ENCODE data around the gene LEFTY2. TPM values are rescaled to one million over a fixed set of nuclear protein-coding genes. Genes with fewer than 3 reads are reported as not detected.
A peak's percentile ranks its signal among the peaks of the same experiment; 100 is the strongest.
"Not testable (repeated sequence)": the region's sequence is repeated elsewhere in the genome, so short reads cannot be mapped to it uniquely, and the experiment has no call there.

LEFTY2 gene
- total and polyA plus RNA-seq, 5 donors from 2014 or later, result not detected

GRCh38 chr1:225887554-225888288, 53.3 kb downstream of the LEFTY2 start:
- peaks cover 0 to 39% (median 6%) of the 10 kb centered on the region in 4 donors for H3K4me1 Mint-ChIP-seq
- ATAC-seq (ENCODE audit: low read depth in 2 of 2); H3K4me3 ChIP-seq (ENCODE audit: low read depth, low read length); H3K36me3 ChIP-seq (ENCODE audit: control insufficient read depth, insufficient read depth, low read length); H3K9me3 Mint-ChIP-seq; H3K27me3 ChIP-seq (ENCODE audit: control insufficient read depth, insufficient read depth, low read length); DNase-seq; H3K27me3 Mint-ChIP-seq; H3K27ac ChIP-seq (ENCODE audit: insufficient read depth, low read length, poor library complexity, severe bottlenecking); H3K9me3 ChIP-seq (ENCODE audit: control insufficient read depth in 2 of 2, low read length in 2 of 2); H3K36me3 Mint-ChIP-seq: not testable (repeated sequence)
- H3K27ac Mint-ChIP-seq, result peak overlapping the region in 2 of 3 donors; percentile 36 to 65
- H3K4me3 Mint-ChIP-seq, result peak overlapping the region in 2 of 4 donors; percentile 38 to 74
- peaks cover 13% of the 10 kb centered on the region for H3K4me1 ChIP-seq (ENCODE audit: control insufficient read depth, insufficient read depth, low read length, poor library complexity, severe bottlenecking)

GRCh38 chr1:225887030-225887314, 54.0 kb downstream of the LEFTY2 start:
- DNase-seq (no peak), ATAC-seq (ENCODE audit: low read depth in 2 of 2) (no peak)
- Histone ChIP-seq H3K27me3 (ENCODE audit: control insufficient read depth, insufficient read depth, low read length) (no peaks in the 10 kb centered on the region), H3K9me3 (ENCODE audit: control insufficient read depth in 2 of 2, low read length in 2 of 2) (no peaks in the 10 kb centered on the region), H3K36me3 (ENCODE audit: control insufficient read depth, insufficient read depth, low read length) (no peaks in the 10 kb centered on the region), H3K4me3 (ENCODE audit: low read depth, low read length) (no peak overlapping the region), H3K4me1 (ENCODE audit: control insufficient read depth, insufficient read depth, low read length, poor library complexity, severe bottlenecking) (peaks cover 13% of the 10 kb centered on the region), H3K27ac (ENCODE audit: insufficient read depth, low read length, poor library complexity, severe bottlenecking) (no peak overlapping the region)
- H3K4me3 Mint-ChIP-seq, result peak overlapping the region in 2 of 4 donors; percentile 74 to 81
- H3K9me3 Mint-ChIP-seq, result peaks cover 0 to 2% (median 0%) of the 10 kb centered on the region in 7 donors
- no peaks in the 10 kb centered on the region for H3K27me3 Mint-ChIP-seq
- H3K36me3 Mint-ChIP-seq, result no peaks in the 10 kb centered on the region
- H3K27ac Mint-ChIP-seq, result no peak overlapping the region
- H3K4me1 Mint-ChIP-seq, result peaks cover 0 to 39% (median 6%) of the 10 kb centered on the region in 4 donors

Other genes with a start within 250 kb of the LEFTY2 start
- 76.7 TPM for gene SRP9, start 163.4 kb downstream of the LEFTY2 start, total RNA-seq
- 100 to 1,000 TPM; 292 to 367 (median 345) TPM for gene SRP9, start 163.4 kb downstream of the LEFTY2 start, polyA plus RNA-seq
- gene EPHX1, start 131.1 kb downstream of the LEFTY2 start, total RNA-seq, result 0.62 TPM
- under 1 TPM in 3 of 4 donors, not detected in 1; 0.11 to 0.52 (median 0.38) TPM for gene EPHX1, start 131.1 kb downstream of the LEFTY2 start, polyA plus RNA-seq
- gene TMEM63A, start 58.8 kb downstream of the LEFTY2 start, total RNA-seq, result 454 TPM
- gene TMEM63A, start 58.8 kb downstream of the LEFTY2 start, polyA plus RNA-seq, result 10 to 100 TPM; 66.9 to 72.2 (median 69.3) TPM
- 0.39 TPM for gene LEFTY1, start 52.1 kb downstream of the LEFTY2 start, total RNA-seq
- gene LEFTY1, start 52.1 kb downstream of the LEFTY2 start, polyA plus RNA-seq, result under 1 TPM in 2 of 4 donors, not detected in 2; 0.13 to 0.17 TPM
- 51.6 TPM for gene PYCR2, start 17.0 kb downstream of the LEFTY2 start, total RNA-seq
- gene PYCR2, start 17.0 kb downstream of the LEFTY2 start, polyA plus RNA-seq, result 10 to 100 TPM; 56.7 to 74.6 (median 67.7) TPM
- gene SDE2, start 58.1 kb upstream of the LEFTY2 start, total RNA-seq, result 38.1 TPM
- gene SDE2, start 58.1 kb upstream of the LEFTY2 start, polyA plus RNA-seq, result 10 to 100 TPM in 2 of 4 donors, 1 to 10 TPM in 2; 5.9 to 11.6 (median 9.7) TPM
- 408 TPM for gene H3-3A, start 121.5 kb upstream of the LEFTY2 start, total RNA-seq
- gene H3-3A, start 121.5 kb upstream of the LEFTY2 start, polyA plus RNA-seq, result 1,000 to 10,000 TPM in 2 of 4 donors, 100 to 1,000 TPM in 2; 858 to 1,137 (median 1,025) TPM
- gene ACBD3, start 245.5 kb upstream of the LEFTY2 start, total RNA-seq, result 29.6 TPM
- 10 to 100 TPM; 14.7 to 21.9 (median 19.9) TPM for gene ACBD3, start 245.5 kb upstream of the LEFTY2 start, polyA plus RNA-seq

Measured in CD4-positive, CD25-positive, alpha-beta regulatory T cell (primary cell).